Right lobe of liver (tissue), 4 donors: Measurements from ENCODE around the gene PRDM16.

Experiments
- CTCF ChIP-seq, 4 donors: fragments of 200-600 bp in 3 of 4; fragments of 450-650 bp in 1 of 4; IDR thresholded peaks; one replicate each; pipeline versions ENCODE4 v1.5.1 to v1.8.0; 2016 to 2022; ENCODE audit warnings: antibody characterized with exemption in 4 of 4, mild to moderate bottlenecking in 2 of 4
- POLR2A ChIP-seq: fragments of 450-650 bp; IDR thresholded peaks from one replicate; pipeline ENCODE4 v1.6.1; 2017; ENCODE audit warnings: antibody characterized with exemption, mild to moderate bottlenecking
- donor health status: DM: no; HTN: no; CAD: no.
- donor health status: DM: no; HTN: no; CAD: no.
- donor health status: DM: no; HTN: yes; CAD: no.

- no peak for TF ChIP-seq CTCF (IDR thresholded peaks at IDR 0.05)
- no peak for TF ChIP-seq POLR2A
Measured at GRCh38 chr1:3469104-3469848, 400.3 kb downstream of the PRDM16 start.
